NOMO-1 treated with DMSO at 0.1 percent for 48 hours (cell line): ENCODE data around the gene DDX4.
A peak's percentile ranks its signal among the peaks of the same experiment; 100 is the strongest.

Experiments used
- DNase-seq: peaks from one replicate; lab custom pipeline; 2025; ENCODE audit not compliant: unreplicated experiment; lab: John Stamatoyannopoulos, UW

The DDX4 gene

GRCh38 chr5:55820488-55820887, 82.6 kb downstream of the DDX4 start:
- no peak for DNase-seq

GRCh38 chr5:55821731-55822512, 84.1 kb downstream of the DDX4 start:
- DNase-seq = no peak

GRCh38 chr5:55823151-55823796, 85.4 kb downstream of the DDX4 start:
- no peak for DNase-seq

GRCh38 chr5:55829956-55830355, 92.1 kb downstream of the DDX4 start:
- no peak for DNase-seq

- no peak for DNase-seq
These were observed 94.6 kb downstream of the DDX4 start for GRCh38 chr5:55832446-55832845.

GRCh38 chr5:55836191-55836590, 98.3 kb downstream of the DDX4 start:
- DNase-seq = no peak

- DNase-seq = no peak
These were observed 104.1 kb downstream of the DDX4 start for GRCh38 chr5:55841976-55842375.

GRCh38 chr5:55847837-55848236, 110.0 kb downstream of the DDX4 start:
- DNase-seq = no peak

- no peak for DNase-seq
These were observed 110.9 kb downstream of the DDX4 start for GRCh38 chr5:55848783-55849182.

GRCh38 chr5:55850839-55851674, 113.2 kb downstream of the DDX4 start, which contains the start of gene IL31RA:
Gene IL31RA (plus strand): TSS chr5:55851357. CDS start chr5:55851571, 214 bp downstream.
- peak; percentile 76 for DNase-seq

- peak; percentile 39 for DNase-seq
These were observed 113.8 kb downstream of the DDX4 start for GRCh38 chr5:55851675-55851979.

- peak; percentile 69 for DNase-seq
These were observed 114.6 kb downstream of the DDX4 start for GRCh38 chr5:55852503-55852902.

- DNase-seq = peak; percentile 54
These were observed 115.3 kb downstream of the DDX4 start for GRCh38 chr5:55853041-55853670.

GRCh38 chr5:55853818-55854217, 116.0 kb downstream of the DDX4 start:
- DNase-seq = no peak

GRCh38 chr5:55855509-55855908, 117.6 kb downstream of the DDX4 start:
- DNase-seq = peak; percentile 21

- peak; percentile 96 for DNase-seq
These were observed 118.8 kb downstream of the DDX4 start for GRCh38 chr5:55856516-55857246.

GRCh38 chr5:55857247-55857640, 119.4 kb downstream of the DDX4 start:
- no peak for DNase-seq

GRCh38 chr5:55858104-55858503, 120.2 kb downstream of the DDX4 start:
- no peak for DNase-seq

- peak; percentile 72 for DNase-seq
These were observed 122.4 kb downstream of the DDX4 start for GRCh38 chr5:55860288-55860687.

GRCh38 chr5:55860709-55861108, 122.8 kb downstream of the DDX4 start:
- no peak for DNase-seq
